Stimulated activated naive CD8-positive, alpha-beta T cell treated with anti-CD3 and anti-CD28 coated beads, Interleukin-15, amount 100 ng/mL, for 72 hours (primary cell): ENCODE data around the gene GFI1B.
A peak's percentile ranks its signal among the peaks of the same experiment; 100 is the strongest.
"Not testable (repeated sequence)": the region's sequence is repeated elsewhere in the genome, so short reads cannot be mapped to it uniquely, and the experiment has no call there.

Experiments used
- ATAC-seq: fragments of 150-1000 bp; cut with Tn5 transposase; 2 replicates; pipeline ENCODE4 v1.10.0; 2021; ENCODE audit warnings: mild to moderate bottlenecking, moderate library complexity
- DNase-seq, 2 donors: peaks; one replicate each; pipeline ENCODE4 v3.0.0; 2021 to 2022
- H3K27ac Mint-ChIP-seq, 2 donors: one replicate each; pipeline ENCODE4 v1.8.0; 2022; ENCODE audit warnings: mild to moderate bottlenecking in 2 of 2, mixed read lengths in 2 of 2, moderate library complexity in 2 of 2
- H3K27me3 Mint-ChIP-seq: one replicate; pipeline ENCODE4 v1.8.0; 2022; ENCODE audit warnings: mixed read lengths
- H3K4me1 Mint-ChIP-seq: one replicate; pipeline ENCODE4 v1.8.0; 2022; ENCODE audit warnings: mild to moderate bottlenecking, mixed read lengths
- H3K4me3 Mint-ChIP-seq, 2 donors: one replicate each; pipeline ENCODE4 v1.8.0; 2022; ENCODE audit warnings: mild to moderate bottlenecking in 2 of 2, mixed read lengths in 2 of 2, moderate library complexity in 1 of 2
- H3K9me3 Mint-ChIP-seq, 2 donors: one replicate each; pipeline ENCODE4 v1.8.0; 2022; ENCODE audit warnings: mixed read lengths in 2 of 2

Gene GFI1B

GRCh38 chr9:132983491-132984201 is 5.2 kb downstream of the GFI1B start:
- Mint-ChIP-seq H3K4me1 (peaks cover 9% of the 10 kb centered on the region), H3K27ac (no peak overlapping the region), H3K4me3 (no peak overlapping the region), H3K9me3 (no peaks in the 10 kb centered on the region), H3K27me3 (peaks cover 89% of the 10 kb centered on the region)
- DNase-seq (no peak), ATAC-seq (no peak)

- Mint-ChIP-seq H3K4me3 (no peak overlapping the region), H3K4me1 (peaks cover 6% of the 10 kb centered on the region), H3K9me3 (no peaks in the 10 kb centered on the region), H3K27me3 (peaks cover 81% of the 10 kb centered on the region), H3K27ac (no peak overlapping the region)
- no peak for ATAC-seq
- no peak for DNase-seq
Observed at GRCh38 chr9:132984202-132985070, 5.9 kb downstream of the GFI1B start.

GRCh38 chr9:132985071-132985350 is 6.5 kb downstream of the GFI1B start:
- H3K27me3 Mint-ChIP-seq, result peaks cover 81% of the 10 kb centered on the region
- ATAC-seq (no peak), DNase-seq (no peak)
- no peak overlapping the region for H3K27ac Mint-ChIP-seq
- no peaks in the 10 kb centered on the region for H3K9me3 Mint-ChIP-seq
- H3K4me1 Mint-ChIP-seq, result peaks cover 6% of the 10 kb centered on the region
- no peak overlapping the region for H3K4me3 Mint-ChIP-seq

- Mint-ChIP-seq H3K9me3 (peaks cover 0 to 5% of the 10 kb centered on the region in 2 donors), H3K27ac (no peak overlapping the region), H3K27me3 (peaks cover 81% of the 10 kb centered on the region), H3K4me3 (no peak overlapping the region), H3K4me1 (peaks cover 6% of the 10 kb centered on the region)
- no peak for DNase-seq
- no peak for ATAC-seq
Observed at GRCh38 chr9:132985489-132985888, 7.0 kb downstream of the GFI1B start.

- peaks cover 6% of the 10 kb centered on the region for H3K4me1 Mint-ChIP-seq
- no peak for DNase-seq
- H3K27ac Mint-ChIP-seq, result no peak overlapping the region
- H3K9me3 Mint-ChIP-seq, result peaks cover 0 to 7% of the 10 kb centered on the region in 2 donors
- no peak overlapping the region for H3K4me3 Mint-ChIP-seq
- ATAC-seq, result no peak
- peaks cover 78% of the 10 kb centered on the region for H3K27me3 Mint-ChIP-seq
Observed at GRCh38 chr9:132986114-132986513, 7.6 kb downstream of the GFI1B start.

- Mint-ChIP-seq H3K4me3 (no peak overlapping the region), H3K9me3 (peaks cover 0 to 7% of the 10 kb centered on the region in 2 donors), H3K27me3 (peaks cover 78% of the 10 kb centered on the region), H3K27ac (no peak overlapping the region), H3K4me1 (peaks cover 12% of the 10 kb centered on the region)
- ATAC-seq (no peak), DNase-seq (no peak)
Observed at GRCh38 chr9:132986640-132987620, 8.4 kb downstream of the GFI1B start.

GRCh38 chr9:132988244-132989013 is 9.9 kb downstream of the GFI1B start:
- peaks cover 0 to 7% of the 10 kb centered on the region in 2 donors for H3K9me3 Mint-ChIP-seq
- H3K4me1 Mint-ChIP-seq, result peaks cover 17% of the 10 kb centered on the region
- H3K27me3 Mint-ChIP-seq, result peaks cover 76% of the 10 kb centered on the region
- no peak overlapping the region for H3K4me3 Mint-ChIP-seq
- ATAC-seq (peak; percentile 19), DNase-seq (no peak)
- H3K27ac Mint-ChIP-seq, result no peak overlapping the region

- Mint-ChIP-seq H3K27ac (no peak overlapping the region), H3K9me3 (peaks cover 0 to 7% of the 10 kb centered on the region in 2 donors), H3K4me1 (peaks cover 22% of the 10 kb centered on the region), H3K4me3 (no peak overlapping the region), H3K27me3 (peaks cover 71% of the 10 kb centered on the region)
- peak; percentile 36 for ATAC-seq
- no peak for DNase-seq
Observed at GRCh38 chr9:132989014-132989310, 10.5 kb downstream of the GFI1B start.

GRCh38 chr9:132989414-132989996 is 11.0 kb downstream of the GFI1B start:
- peaks cover 27% of the 10 kb centered on the region for H3K4me1 Mint-ChIP-seq
- H3K4me3 Mint-ChIP-seq, result no peak overlapping the region
- DNase-seq, result no peak
- H3K9me3 Mint-ChIP-seq, result peaks cover 0 to 7% of the 10 kb centered on the region in 2 donors
- H3K27me3 Mint-ChIP-seq, result peaks cover 70% of the 10 kb centered on the region
- ATAC-seq, result peak; percentile 26
- peak overlapping the region in 1 of 2 donors; percentile 15 for H3K27ac Mint-ChIP-seq

GRCh38 chr9:132989998-132990557 is 11.6 kb downstream of the GFI1B start:
- peak; percentile 29 for ATAC-seq
- DNase-seq, H3K9me3 Mint-ChIP-seq, H3K4me3 Mint-ChIP-seq: not testable (repeated sequence)
- Mint-ChIP-seq H3K4me1 (peaks cover 33% of the 10 kb centered on the region), H3K27me3 (peaks cover 70% of the 10 kb centered on the region), H3K27ac (peak overlapping the region in 1 of 2 donors; percentile 15)

- no peak overlapping the region for H3K4me3 Mint-ChIP-seq
- peaks cover 0 to 7% of the 10 kb centered on the region in 2 donors for H3K9me3 Mint-ChIP-seq
- H3K4me1 Mint-ChIP-seq, result peaks cover 35% of the 10 kb centered on the region
- DNase-seq (no peak), ATAC-seq (no peak)
- peaks cover 68% of the 10 kb centered on the region for H3K27me3 Mint-ChIP-seq
- H3K27ac Mint-ChIP-seq, result no peak overlapping the region
Observed at GRCh38 chr9:132990781-132991180, 12.3 kb downstream of the GFI1B start.

- no peak for DNase-seq
- Mint-ChIP-seq H3K27me3 (peaks cover 68% of the 10 kb centered on the region), H3K9me3 (peaks cover 0 to 7% of the 10 kb centered on the region in 2 donors), H3K4me1 (peaks cover 33% of the 10 kb centered on the region), H3K27ac (peak overlapping the region in 1 of 2 donors; percentile 62), H3K4me3 (no peak overlapping the region)
- no peak for ATAC-seq
Observed at GRCh38 chr9:132991351-132992300, 13.1 kb downstream of the GFI1B start.

- peaks cover 29% of the 10 kb centered on the region for H3K4me1 Mint-ChIP-seq
- H3K27me3 Mint-ChIP-seq, result peaks cover 59% of the 10 kb centered on the region
- H3K4me3 Mint-ChIP-seq, result no peak overlapping the region
- no peak overlapping the region for H3K27ac Mint-ChIP-seq
- DNase-seq (no peak), ATAC-seq (no peak)
- H3K9me3 Mint-ChIP-seq, result peaks cover 0 to 7% of the 10 kb centered on the region in 2 donors
Observed at GRCh38 chr9:132993511-132993939, 15.0 kb downstream of the GFI1B start.
